ENCODE measurements around the gene PAGE5.

The PAGE5 gene

GRCh38 chrX:55220119-55220794, at the start of gene PAGE5:
PAGE5 (plus strand) TSS chrX:55220346; CDS start chrX:55221383, 1,037 bp downstream.
- DNase-seq = no peak

- no peak for DNase-seq
Measured at GRCh38 chrX:55187281-55187680, 32.9 kb upstream of the PAGE5 start.

GRCh38 chrX:55196688-55197087, 23.5 kb upstream of the PAGE5 start:
- DNase-seq = no peak

GRCh38 chrX:55201930-55202579, 18.1 kb upstream of the PAGE5 start:
- DNase-seq = no peak

- DNase-seq = no peak
Measured at GRCh38 chrX:55206162-55206941, 13.8 kb upstream of the PAGE5 start.

GRCh38 chrX:55210931-55211677, 9.0 kb upstream of the PAGE5 start:
- DNase-seq = no peak

- DNase-seq = no peak
Measured at GRCh38 chrX:55213381-55213780, 6.8 kb upstream of the PAGE5 start.

GRCh38 chrX:55240788-55241340, 20.7 kb downstream of the PAGE5 start:
- DNase-seq = no peak

- no peak for DNase-seq
Measured at GRCh38 chrX:55253528-55253927, 33.4 kb downstream of the PAGE5 start.

GRCh38 chrX:55260806-55261205, 40.7 kb downstream of the PAGE5 start:
- DNase-seq = no peak

GRCh38 chrX:55264816-55265215, 44.7 kb downstream of the PAGE5 start, which contains the start of gene PAGE3:
PAGE3 (minus strand) TSS chrX:55264916; CDS start chrX:55263903, 1,013 bp downstream.
- no peak for DNase-seq

All from AML-193 (cell line).